AG09309 (cell line): Measurements from ENCODE around the gene CNTNAP1.

Experiments
- DNase-seq: peaks from one replicate; pipeline ENCODE4 v3.0.0-alpha.2; 2010; ENCODE audit warnings: low read depth
- H3K4me3 ChIP-seq: 2 replicates; pipeline ENCODE4 v1.5.1; 2011; ENCODE audit warnings: mild to moderate bottlenecking, low read depth, low read length, moderate library complexity; ENCODE audit not compliant: control insufficient read depth
- TF ChIP-seq, protein P1 (sequence below): IDR thresholded peaks from 2 replicates; pipeline ENCODE4 v1.5.1; 2011; ENCODE audit warnings: mild to moderate bottlenecking, low read depth, low read length, inconsistent platforms; ENCODE audit not compliant: insufficient read depth, control insufficient read depth; ENCODE audit errors: missing control alignments

Gene CNTNAP1

DNA sequence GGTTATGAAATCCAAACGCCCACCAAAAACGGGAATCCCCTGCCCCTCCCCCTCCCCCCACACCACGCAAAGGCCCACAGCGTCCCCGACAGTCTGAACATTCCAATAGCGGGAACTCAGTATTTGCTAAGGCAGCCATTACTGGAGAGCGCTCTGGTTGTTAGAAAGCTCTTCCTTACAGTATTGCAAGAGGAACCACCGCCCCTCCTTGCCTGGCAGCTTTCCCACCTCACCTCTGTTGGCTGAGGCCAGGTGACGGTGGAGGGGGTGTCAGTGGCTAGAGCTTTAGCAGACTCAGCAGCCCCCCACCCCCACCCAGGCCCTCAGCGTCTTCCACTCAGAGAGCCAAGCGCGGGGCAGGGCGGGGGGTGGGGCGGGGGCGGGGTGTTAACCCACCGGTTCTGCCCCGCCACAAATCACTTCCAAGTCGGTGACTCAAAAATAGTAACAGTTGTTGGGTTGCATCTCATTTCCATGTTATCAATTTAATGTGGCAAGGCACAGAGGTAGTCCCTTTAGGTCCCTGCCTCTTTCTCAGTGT lies 3.3 kb upstream of the CNTNAP1 start:
- H3K4me3 ChIP-seq, result no peak overlapping the region; the same call in 1 of the 2 replicates
- TF ChIP-seq, protein P1, sequence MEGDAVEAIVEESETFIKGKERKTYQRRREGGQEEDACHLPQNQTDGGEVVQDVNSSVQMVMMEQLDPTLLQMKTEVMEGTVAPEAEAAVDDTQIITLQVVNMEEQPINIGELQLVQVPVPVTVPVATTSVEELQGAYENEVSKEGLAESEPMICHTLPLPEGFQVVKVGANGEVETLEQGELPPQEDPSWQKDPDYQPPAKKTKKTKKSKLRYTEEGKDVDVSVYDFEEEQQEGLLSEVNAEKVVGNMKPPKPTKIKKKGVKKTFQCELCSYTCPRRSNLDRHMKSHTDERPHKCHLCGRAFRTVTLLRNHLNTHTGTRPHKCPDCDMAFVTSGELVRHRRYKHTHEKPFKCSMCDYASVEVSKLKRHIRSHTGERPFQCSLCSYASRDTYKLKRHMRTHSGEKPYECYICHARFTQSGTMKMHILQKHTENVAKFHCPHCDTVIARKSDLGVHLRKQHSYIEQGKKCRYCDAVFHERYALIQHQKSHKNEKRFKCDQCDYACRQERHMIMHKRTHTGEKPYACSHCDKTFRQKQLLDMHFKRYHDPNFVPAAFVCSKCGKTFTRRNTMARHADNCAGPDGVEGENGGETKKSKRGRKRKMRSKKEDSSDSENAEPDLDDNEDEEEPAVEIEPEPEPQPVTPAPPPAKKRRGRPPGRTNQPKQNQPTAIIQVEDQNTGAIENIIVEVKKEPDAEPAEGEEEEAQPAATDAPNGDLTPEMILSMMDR, result no peak
- DNase-seq, result no peak

DNA sequence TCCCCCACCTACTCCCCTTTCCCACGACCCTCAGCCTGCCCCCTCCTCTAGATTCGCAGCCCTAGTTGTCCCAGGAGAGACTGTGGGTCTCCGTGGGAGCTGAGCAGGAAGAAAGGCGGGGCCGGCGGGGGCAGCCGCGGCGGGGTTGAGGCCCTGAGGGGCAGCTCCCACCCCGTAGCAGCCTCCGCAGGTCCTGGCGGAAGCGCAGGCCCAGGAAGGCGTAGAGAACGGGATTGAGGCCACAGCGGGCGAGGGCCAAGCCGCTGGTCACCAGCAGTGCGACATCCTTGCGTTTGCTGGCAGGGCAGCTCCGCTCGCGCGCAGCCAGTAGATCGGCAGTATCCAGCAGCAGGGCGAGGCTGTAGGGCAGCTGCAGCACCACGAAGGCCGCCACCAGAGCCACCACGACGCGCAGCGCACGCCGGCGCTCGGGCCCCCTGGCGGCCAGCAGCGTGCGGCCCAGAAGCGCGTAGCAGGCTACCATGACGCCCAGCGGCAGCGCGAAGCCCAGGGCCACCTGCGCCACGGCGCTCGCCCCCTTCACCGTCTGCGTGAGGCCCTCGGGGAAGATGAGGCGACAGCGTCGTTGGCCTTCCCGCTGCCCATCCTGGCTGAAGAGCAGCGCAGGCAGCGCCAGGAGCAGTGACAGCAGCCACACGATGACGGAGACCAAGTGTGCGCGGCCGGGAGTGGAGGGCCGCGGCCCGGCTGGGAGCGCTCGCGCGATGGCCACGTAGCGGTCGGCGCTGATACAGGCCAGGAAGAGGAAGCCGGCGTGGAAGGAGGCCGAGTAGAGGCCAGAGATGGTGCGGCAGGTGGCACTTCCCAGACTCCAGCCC lies 2.6 kb upstream of the CNTNAP1 start:
- TF ChIP-seq, protein P1, result peak; percentile 57
- H3K4me3 ChIP-seq, result no peak overlapping the region; the same call in 1 of the 2 replicates
- DNase-seq, result no peak

DNA sequence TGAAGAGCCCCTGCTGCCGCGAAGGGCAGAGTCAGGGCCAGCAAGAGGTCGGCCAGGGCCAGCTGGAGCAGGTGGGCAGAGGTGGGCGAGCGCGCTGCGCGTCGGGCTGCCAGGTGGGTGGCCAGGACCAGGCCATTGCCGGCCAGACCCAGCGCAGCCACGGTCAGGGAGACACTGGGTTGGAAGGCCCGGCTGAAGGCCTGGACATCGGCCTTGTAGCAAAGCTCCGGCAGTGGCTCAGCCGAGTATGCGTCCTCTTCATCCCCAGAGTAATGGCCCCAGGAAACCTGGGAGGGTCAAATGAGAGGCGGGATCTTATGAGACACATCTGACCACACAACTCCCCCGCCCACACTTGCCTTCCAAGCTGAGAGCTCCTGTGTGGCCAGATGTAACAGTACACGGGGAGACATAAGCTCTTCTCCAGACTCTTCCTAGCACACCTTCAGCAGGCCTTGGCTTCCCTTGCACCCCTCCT lies 2.0 kb upstream of the CNTNAP1 start:
- TF ChIP-seq, protein P1, result no peak
- no peak overlapping the region for H3K4me3 ChIP-seq
- no peak for DNase-seq

DNA sequence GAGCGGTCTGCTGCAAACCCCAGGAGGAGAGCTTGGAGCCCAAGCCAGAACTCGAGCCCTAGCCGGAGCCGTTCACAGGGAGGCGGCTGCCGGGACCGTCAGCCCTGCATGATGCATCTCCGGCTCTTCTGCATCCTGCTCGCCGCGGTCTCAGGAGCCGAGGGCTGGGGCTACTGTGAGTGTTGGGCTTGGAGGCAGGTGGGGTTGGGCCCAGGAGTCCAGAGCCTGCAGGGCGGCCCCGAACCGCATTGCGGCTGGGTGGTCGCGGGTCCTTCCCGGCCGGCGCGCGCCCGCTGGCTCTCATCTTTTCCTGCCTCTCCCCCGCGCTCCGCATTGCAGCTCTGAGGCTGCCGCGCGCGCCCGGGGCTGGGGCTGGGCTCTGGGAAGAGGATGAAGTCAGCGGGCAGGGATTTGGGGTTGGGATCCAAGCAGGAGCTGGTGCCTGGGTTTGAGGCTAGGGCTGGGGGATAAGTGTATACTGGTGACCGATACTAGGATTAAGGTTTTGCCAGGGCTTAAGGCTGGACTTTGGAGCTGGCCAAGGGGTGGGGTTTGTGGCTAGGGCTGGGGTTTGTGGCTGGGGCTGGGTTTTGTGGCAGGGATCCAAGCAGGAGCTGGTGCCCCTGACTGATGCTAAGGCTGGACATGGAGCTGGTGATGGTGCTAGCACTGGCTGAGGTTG lies 532 bp downstream of the CNTNAP1 start:
- TF ChIP-seq, protein P1, result no peak
- DNase-seq, result no peak
- H3K4me3 ChIP-seq, result peak overlapping the region; percentile 69

DNA sequence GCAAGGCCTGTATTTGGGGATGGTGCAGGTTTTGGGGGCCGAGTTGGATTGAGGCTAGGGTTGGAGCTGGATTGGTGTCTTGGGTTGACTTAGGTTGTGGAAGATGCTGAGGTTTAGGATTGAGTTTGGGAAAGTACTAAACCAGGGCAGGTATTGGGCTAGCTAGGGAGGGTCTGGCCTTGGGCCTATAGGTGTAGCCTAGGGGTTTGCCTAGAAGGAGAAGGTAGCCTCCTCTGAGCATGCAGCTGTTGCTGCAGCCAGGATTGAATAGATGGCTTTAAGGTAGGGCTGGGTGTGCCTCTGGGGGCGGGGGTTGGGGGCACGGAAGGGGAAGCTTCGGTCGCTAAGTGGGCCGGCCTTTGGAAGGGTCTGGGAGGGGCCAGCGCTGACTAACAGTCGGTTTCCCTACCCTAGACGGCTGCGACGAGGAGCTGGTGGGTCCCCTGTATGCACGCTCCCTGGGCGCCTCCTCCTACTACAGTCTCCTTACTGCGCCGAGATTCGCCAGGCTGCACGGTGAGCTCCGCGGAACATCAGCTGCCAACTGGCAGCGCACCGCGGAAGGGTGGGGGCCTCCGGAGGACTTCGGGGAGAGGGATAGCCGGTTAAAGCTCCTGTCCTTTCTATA lies 1.2 kb downstream of the CNTNAP1 start:
- peak overlapping the region; percentile 69 for H3K4me3 ChIP-seq
- DNase-seq, result no peak
- TF ChIP-seq, protein P1, result no peak

DNA sequence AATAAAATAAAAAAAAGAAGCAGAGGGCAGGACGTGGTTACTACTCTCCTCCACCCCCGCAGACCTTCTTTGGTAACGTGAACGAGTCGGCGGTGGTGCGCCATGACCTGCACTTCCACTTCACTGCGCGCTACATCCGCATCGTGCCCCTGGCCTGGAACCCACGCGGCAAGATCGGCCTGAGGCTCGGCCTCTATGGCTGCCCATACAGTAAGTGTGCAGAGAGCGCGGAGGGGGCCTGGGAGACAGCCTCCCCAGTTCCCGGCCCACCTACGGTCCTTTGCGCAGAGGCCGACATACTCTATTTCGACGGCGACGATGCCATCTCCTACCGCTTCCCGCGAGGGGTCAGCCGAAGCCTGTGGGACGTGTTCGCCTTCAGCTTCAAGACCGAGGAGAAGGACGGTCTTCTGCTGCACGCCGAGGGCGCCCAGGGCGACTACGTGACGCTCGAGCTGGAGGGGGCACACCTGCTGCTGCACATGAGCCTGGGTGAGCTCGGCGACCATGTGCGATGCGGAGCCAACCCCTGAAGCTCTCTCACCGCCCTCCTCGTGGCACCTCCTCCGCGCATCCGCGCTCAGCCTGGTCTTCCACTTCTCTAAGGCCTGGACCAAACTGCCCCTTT lies 2.7 kb downstream of the CNTNAP1 start:
- TF ChIP-seq, protein P1, result no peak
- no peak overlapping the region for H3K4me3 ChIP-seq
- DNase-seq, result no peak
